GM23338 (cell line): ENCODE measurements around the gene PRSS56.

Experiments
- CREB1 ChIP-seq: fragments of 250-450 bp; sonication (Bioruptor Pico); IDR thresholded peaks from 2 replicates; pipeline ENCODE4 v1.5.0; 2020; ENCODE audit warnings: low read depth, mild to moderate bottlenecking, moderate library complexity
- EZH2 ChIP-seq: fragments of 200-600 bp; sonication (generic); IDR thresholded peaks from one replicate; pipeline ENCODE4 v1.8.0; 2017; ENCODE audit warnings: antibody characterized with exemption, mild to moderate bottlenecking, low read depth; ENCODE audit not compliant: unreplicated experiment
- EZH2phosphoT487 ChIP-seq: fragments of 200-600 bp; sonication (generic); IDR thresholded peaks from one replicate; pipeline ENCODE4 v1.8.1; 2018; ENCODE audit warnings: antibody characterized with exemption; ENCODE audit not compliant: unreplicated experiment
- JUNB ChIP-seq: IDR thresholded peaks from one replicate; pipeline ENCODE4 v1.6.1; 2016; ENCODE audit warnings: antibody characterized with exemption; ENCODE audit not compliant: unreplicated experiment
- POLR2AphosphoS5 ChIP-seq: IDR thresholded peaks from 2 replicates; pipeline ENCODE4 v1.6.1; 2016; ENCODE audit warnings: antibody characterized with exemption, low read depth
- ZNF331 ChIP-seq: fragments of 250-450 bp; sonication (Bioruptor Pico); IDR thresholded peaks from 2 replicates; pipeline ENCODE4 v1.5.0; 2020; ENCODE audit warnings: low read depth, mild to moderate bottlenecking, moderate library complexity
- TF ChIP-seq, protein P1 (sequence below), 2 experiments: fragments of 200-600 bp in 1 of 2; sonication (generic) in 1 of 2; conservative IDR thresholded peaks; 2 replicates each; pipeline versions ENCODE4 v1.5.1 to v1.6.1; 2016 to 2017; ENCODE audit warnings: antibody characterized with exemption in 2 of 2, low read depth in 2 of 2, mild to moderate bottlenecking in 2 of 2, moderate library complexity in 1 of 2
- TF ChIP-seq, protein P2 (sequence below): IDR thresholded peaks from one replicate; pipeline ENCODE4 v1.6.1; 2018; ENCODE audit warnings: antibody characterized with exemption; ENCODE audit not compliant: unreplicated experiment

DNA sequence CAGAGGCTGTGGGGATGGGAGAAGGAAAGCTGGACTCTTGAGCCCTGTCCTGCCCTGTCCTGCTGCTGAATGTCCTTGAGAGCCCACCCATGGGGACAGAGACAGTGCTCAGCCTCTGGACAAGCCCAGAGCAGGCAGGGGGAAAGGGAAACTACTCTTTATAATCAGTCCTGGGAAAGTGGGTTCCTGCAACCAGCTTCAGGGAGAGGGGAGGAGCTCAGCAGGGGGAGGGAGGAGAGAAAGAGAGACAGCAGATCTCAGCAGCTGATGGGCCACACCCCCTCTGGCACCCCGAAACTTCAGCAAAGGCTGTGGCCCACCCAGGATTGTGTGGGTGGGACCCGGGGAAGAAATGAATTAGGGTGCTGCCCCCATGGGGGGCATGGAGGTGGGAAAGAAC, 44.1 kb upstream of the PRSS56 start:
- TF ChIP-seq, protein P1, sequence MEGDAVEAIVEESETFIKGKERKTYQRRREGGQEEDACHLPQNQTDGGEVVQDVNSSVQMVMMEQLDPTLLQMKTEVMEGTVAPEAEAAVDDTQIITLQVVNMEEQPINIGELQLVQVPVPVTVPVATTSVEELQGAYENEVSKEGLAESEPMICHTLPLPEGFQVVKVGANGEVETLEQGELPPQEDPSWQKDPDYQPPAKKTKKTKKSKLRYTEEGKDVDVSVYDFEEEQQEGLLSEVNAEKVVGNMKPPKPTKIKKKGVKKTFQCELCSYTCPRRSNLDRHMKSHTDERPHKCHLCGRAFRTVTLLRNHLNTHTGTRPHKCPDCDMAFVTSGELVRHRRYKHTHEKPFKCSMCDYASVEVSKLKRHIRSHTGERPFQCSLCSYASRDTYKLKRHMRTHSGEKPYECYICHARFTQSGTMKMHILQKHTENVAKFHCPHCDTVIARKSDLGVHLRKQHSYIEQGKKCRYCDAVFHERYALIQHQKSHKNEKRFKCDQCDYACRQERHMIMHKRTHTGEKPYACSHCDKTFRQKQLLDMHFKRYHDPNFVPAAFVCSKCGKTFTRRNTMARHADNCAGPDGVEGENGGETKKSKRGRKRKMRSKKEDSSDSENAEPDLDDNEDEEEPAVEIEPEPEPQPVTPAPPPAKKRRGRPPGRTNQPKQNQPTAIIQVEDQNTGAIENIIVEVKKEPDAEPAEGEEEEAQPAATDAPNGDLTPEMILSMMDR (conservative IDR thresholded peaks at IDR 0.05; ENCODE audit: low read depth in 2 of 2), result no peak
- no peak for TF ChIP-seq POLR2AphosphoS5
- no peak for TF ChIP-seq EZH2
- TF ChIP-seq ZNF331 (CRISPR knock-in tag), result no peak
- TF ChIP-seq, protein P2, sequence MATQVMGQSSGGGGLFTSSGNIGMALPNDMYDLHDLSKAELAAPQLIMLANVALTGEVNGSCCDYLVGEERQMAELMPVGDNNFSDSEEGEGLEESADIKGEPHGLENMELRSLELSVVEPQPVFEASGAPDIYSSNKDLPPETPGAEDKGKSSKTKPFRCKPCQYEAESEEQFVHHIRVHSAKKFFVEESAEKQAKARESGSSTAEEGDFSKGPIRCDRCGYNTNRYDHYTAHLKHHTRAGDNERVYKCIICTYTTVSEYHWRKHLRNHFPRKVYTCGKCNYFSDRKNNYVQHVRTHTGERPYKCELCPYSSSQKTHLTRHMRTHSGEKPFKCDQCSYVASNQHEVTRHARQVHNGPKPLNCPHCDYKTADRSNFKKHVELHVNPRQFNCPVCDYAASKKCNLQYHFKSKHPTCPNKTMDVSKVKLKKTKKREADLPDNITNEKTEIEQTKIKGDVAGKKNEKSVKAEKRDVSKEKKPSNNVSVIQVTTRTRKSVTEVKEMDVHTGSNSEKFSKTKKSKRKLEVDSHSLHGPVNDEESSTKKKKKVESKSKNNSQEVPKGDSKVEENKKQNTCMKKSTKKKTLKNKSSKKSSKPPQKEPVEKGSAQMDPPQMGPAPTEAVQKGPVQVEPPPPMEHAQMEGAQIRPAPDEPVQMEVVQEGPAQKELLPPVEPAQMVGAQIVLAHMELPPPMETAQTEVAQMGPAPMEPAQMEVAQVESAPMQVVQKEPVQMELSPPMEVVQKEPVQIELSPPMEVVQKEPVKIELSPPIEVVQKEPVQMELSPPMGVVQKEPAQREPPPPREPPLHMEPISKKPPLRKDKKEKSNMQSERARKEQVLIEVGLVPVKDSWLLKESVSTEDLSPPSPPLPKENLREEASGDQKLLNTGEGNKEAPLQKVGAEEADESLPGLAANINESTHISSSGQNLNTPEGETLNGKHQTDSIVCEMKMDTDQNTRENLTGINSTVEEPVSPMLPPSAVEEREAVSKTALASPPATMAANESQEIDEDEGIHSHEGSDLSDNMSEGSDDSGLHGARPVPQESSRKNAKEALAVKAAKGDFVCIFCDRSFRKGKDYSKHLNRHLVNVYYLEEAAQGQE, result no peak
- TF ChIP-seq JUNB, result no peak
- TF ChIP-seq CREB1 (CRISPR knock-in tag), result no peak
- no peak for TF ChIP-seq EZH2phosphoT487
